IMR-90 (cell line): ENCODE measurements around the gene CCDC59. TPM values are rescaled to one million over a fixed set of nuclear protein-coding genes. Genes with fewer than 3 reads are reported as not detected.

Source experiments
- ATAC-seq: fragments of 200-7000 bp; cut with Tn5 transposase; 2 replicates; pipeline ENCODE4 v1.9.1; 2020; ENCODE audit warnings: low read depth, mild to moderate bottlenecking, moderate library complexity
- BruUV-seq: library from RNA; stranded (reverse); fragments of 400-500 nt; replicated peaks from 2 replicates; lab custom pipeline; 2021; lab: Mats Ljungman, UMichigan
- CTCF ChIA-PET: fragments of 300-600 bp; formaldehyde crosslinking; extraction: SDS; loops from one replicate; lab custom pipeline; 2021; ENCODE audit warnings: antibody characterized with exemption; lab: Yijun Ruan, JAX
- POLR2A ChIA-PET: fragments of 300-600 bp; sonication (Branson Sonifier 250); formaldehyde crosslinking; loops from one replicate; lab custom pipeline; 2022; ENCODE audit warnings: antibody characterized with exemption; ENCODE audit not compliant: unreplicated experiment; lab: Charles Lee
- DNase-seq: peaks from one replicate; pipeline ENCODE4 v3.0.0; 2013
- H2AFZ ChIP-seq: replicated peaks from 2 replicates; pipeline ENCODE3; 2013; ENCODE audit warnings: low read length, mild to moderate bottlenecking; ENCODE audit not compliant: poor library complexity
- H2AK5ac ChIP-seq: 2 replicates; pipeline ENCODE4 v1.6.1; 2013; ENCODE audit warnings: low read depth, low read length, inconsistent platforms
- H2AK9ac ChIP-seq: replicated peaks from 2 replicates; pipeline ENCODE3; 2013; ENCODE audit warnings: mild to moderate bottlenecking, low read depth, low read length, moderate library complexity; ENCODE audit not compliant: poor library complexity
- H2BK120ac ChIP-seq: 2 replicates; pipeline ENCODE4 v1.6.1; 2013; ENCODE audit warnings: low read depth, low read length, inconsistent platforms
- H2BK15ac ChIP-seq: 3 replicates; pipeline ENCODE4 v1.6.1; 2013; ENCODE audit warnings: low read depth, low read length, inconsistent platforms
- H2BK20ac ChIP-seq: 2 replicates; pipeline ENCODE4 v1.6.1; 2013; ENCODE audit warnings: low read depth, mild to moderate bottlenecking, inconsistent platforms, low read length, moderate library complexity
- H2BK5ac ChIP-seq: 2 replicates; pipeline ENCODE4 v1.6.1; 2013; ENCODE audit warnings: mild to moderate bottlenecking, low read depth, low read length, inconsistent platforms; ENCODE audit not compliant: poor library complexity, severe bottlenecking
- H3K14ac ChIP-seq: replicated peaks from 2 replicates; pipeline ENCODE4 v1.6.1; 2013; ENCODE audit warnings: low read depth, low read length, inconsistent platforms
- H3K18ac ChIP-seq: 2 replicates; pipeline ENCODE4 v1.6.1; 2013; ENCODE audit warnings: low read depth, low read length, control low read depth
- H3K23ac ChIP-seq: 2 replicates; pipeline ENCODE4 v1.6.1; 2013; ENCODE audit warnings: low read depth, low read length, inconsistent platforms
- H3K27ac ChIP-seq: 2 replicates; pipeline ENCODE4 v1.5.1; 2013; ENCODE audit warnings: mild to moderate bottlenecking, control low read depth, low read length; ENCODE audit not compliant: insufficient read depth
- H3K27me3 ChIP-seq: 2 replicates; pipeline ENCODE4 v1.6.1; 2013; ENCODE audit warnings: low read length; ENCODE audit not compliant: control insufficient read depth, insufficient read depth
- H3K36me3 ChIP-seq: 2 replicates; pipeline ENCODE4 v1.6.1; 2013; ENCODE audit warnings: low read length, mixed read lengths; ENCODE audit not compliant: control insufficient read depth, insufficient read depth
- H3K4ac ChIP-seq: 2 replicates; pipeline ENCODE4 v1.6.1; 2013; ENCODE audit warnings: low read depth, low read length, inconsistent platforms
- H3K4me1 ChIP-seq: 2 replicates; pipeline ENCODE4 v1.6.1; 2013; ENCODE audit warnings: low read length, mixed read lengths; ENCODE audit not compliant: control insufficient read depth, insufficient read depth
- H3K4me2 ChIP-seq: 2 replicates; pipeline ENCODE4 v1.6.1; 2013; ENCODE audit warnings: low read depth, mild to moderate bottlenecking, control low read depth, low read length, moderate library complexity
- H3K4me3 ChIP-seq: 2 replicates; pipeline ENCODE4 v1.5.1; 2013; ENCODE audit warnings: low read depth, mild to moderate bottlenecking, control low read depth, low read length, moderate library complexity; ENCODE audit not compliant: insufficient read depth
- H3K56ac ChIP-seq: 2 replicates; pipeline ENCODE4 v1.6.1; 2013; ENCODE audit warnings: low read length, inconsistent platforms; ENCODE audit not compliant: insufficient read depth; ENCODE audit errors: extremely low read depth
- H3K79me1 ChIP-seq, 2 experiments: 2 replicates each; pipeline ENCODE4 v1.6.1; 2013; ENCODE audit warnings: low read length in 2 of 2, inconsistent platforms in 1 of 2, low read depth in 1 of 2
- H3K9ac ChIP-seq: 2 replicates; pipeline ENCODE4 v1.6.1; 2013; ENCODE audit warnings: low read depth, low read length, control low read depth
- H3K9me1 ChIP-seq: 2 replicates; pipeline ENCODE4 v1.6.1; 2013; ENCODE audit warnings: low read length, inconsistent platforms; ENCODE audit not compliant: insufficient read depth
- H3K9me3 ChIP-seq: 2 replicates; pipeline ENCODE4 v1.6.1; 2013; ENCODE audit warnings: low read length; ENCODE audit not compliant: control insufficient read depth, insufficient read depth
- H4K20me1 ChIP-seq: 2 replicates; pipeline ENCODE4 v1.6.1; 2013; ENCODE audit warnings: low read length, inconsistent platforms; ENCODE audit not compliant: insufficient read depth
- H4K5ac ChIP-seq: 2 replicates; pipeline ENCODE4 v1.6.1; 2013; ENCODE audit warnings: mild to moderate bottlenecking, low read depth, low read length, control low read depth
- H4K8ac ChIP-seq, 2 experiments: 2 replicates each; pipeline ENCODE4 v1.6.1; 2013; ENCODE audit warnings: low read depth in 2 of 2, low read length in 2 of 2, control low read depth in 1 of 2, inconsistent platforms in 1 of 2
- H4K91ac ChIP-seq: 2 replicates; pipeline ENCODE4 v1.6.1; 2013; ENCODE audit warnings: low read depth, low read length, inconsistent platforms; ENCODE audit not compliant: insufficient read depth
- CHD1 ChIP-seq: IDR thresholded peaks from 2 replicates; pipeline ENCODE4 v1.6.1; 2012; ENCODE audit warnings: low read depth, low read length, improper control_type of control experiment
- ELK1 ChIP-seq: fragments of 150-350 bp; IDR thresholded peaks from 2 replicates; pipeline ENCODE4 v1.6.1; 2016; ENCODE audit warnings: low read depth, mild to moderate bottlenecking, low read length, moderate library complexity, borderline replicate concordance
- MAFK ChIP-seq: IDR thresholded peaks from 2 replicates; pipeline ENCODE4 v1.6.1; 2012; ENCODE audit warnings: low read depth, low read length, improper control_type of control experiment
- MAZ ChIP-seq: IDR thresholded peaks from 2 replicates; pipeline ENCODE4 v1.6.1; 2012; ENCODE audit warnings: low read depth, mild to moderate bottlenecking, low read length, improper control_type of control experiment, moderate library complexity, borderline replicate concordance
- NFE2L2 ChIP-seq: fragments of 150-350 bp; IDR thresholded peaks from 2 replicates; pipeline ENCODE4 v1.6.1; 2016; ENCODE audit warnings: low read depth, mild to moderate bottlenecking, low read length
- RCOR1 ChIP-seq: IDR thresholded peaks from 2 replicates; pipeline ENCODE4 v1.6.1; 2012; ENCODE audit warnings: mild to moderate bottlenecking, low read length, improper control_type of control experiment; ENCODE audit not compliant: insufficient replicate concordance
- RFX5 ChIP-seq: IDR thresholded peaks from 2 replicates; pipeline ENCODE4 v1.8.0; 2012; ENCODE audit warnings: low read depth, mild to moderate bottlenecking, low read length, moderate library complexity
- USF2 ChIP-seq: fragments of 150-350 bp; IDR thresholded peaks from 2 replicates; pipeline ENCODE4 v1.6.1; 2017; ENCODE audit warnings: mild to moderate bottlenecking, antibody characterized with exemption, low read length, low read depth
- WGBS, 2 experiments: methylation state at CpG; one replicate each; pipeline versions ENCODE4 v1.1.5 to v1.1.7; 2013; ENCODE audit warnings: missing lambda C conversion rate in 2 of 2; ENCODE audit not compliant: insufficient read length in 1 of 2; ENCODE audit errors: extremely low coverage in 2 of 2; 5-methylcytosine and 5-hydroxymethylcytosine counted together
- dilution Hi-C: fragments of 300-500 bp; cut with HindIII; formaldehyde crosslinking; loops from one replicate; pipeline ENCODE4 v1.14.3; 2018; ENCODE audit warnings: low sequenced_read_pairs; ENCODE audit not compliant: unreplicated experiment
- in situ Hi-C: fragments of 300-500 bp; cut with MboI; formaldehyde crosslinking; loops from 3 replicates; pipeline ENCODE4 v1.14.3; 2019; ENCODE audit warnings: low sequenced_read_pairs, inconsistent platforms, mixed read lengths
- intact Hi-C: fragments of 100-400 bp; cut with micrococcal nuclease; formaldehyde crosslinking; loops from 2 replicates; pipeline ENCODE4 v1.10.0; 2022
- polyA plus RNA-seq, 3 experiments: library from polyadenylated mRNA; depleted of rRNA; stranded (reverse); fragments of >200 nt; gene quantifications; 2 replicates each; pipeline ENCODE4 v1.2.3, GENCODE V29; 2012; ENCODE audit warnings: low replicate concordance in 1 of 3
- total RNA-seq: library from RNA; depleted of rRNA; stranded (reverse); fragments of >200 nt; gene quantifications from 2 replicates; pipeline ENCODE4 v1.2.3, GENCODE V29; 2012

Gene CCDC59
- total and polyA plus RNA-seq, 2 of the 4 experiments (the other 2 are of a cell fraction) = 8.4 to 14.8 TPM

- ChIA-PET POLR2A (no interaction called here), CTCF (no interaction called here)
- dilution Hi-C loops (no loop called here), in situ Hi-C loops (no loop called here), intact Hi-C loops (no loop called here)
- Histone ChIP-seq H3K27ac (no peak overlapping the region), H2AK5ac (no peak overlapping the region), H2BK120ac (no peak overlapping the region), H4K5ac (no peak overlapping the region), H2BK5ac (no peak overlapping the region), H3K56ac (no peak overlapping the region), H3K36me3 (peaks cover 6% of the 10 kb centered on the region), H3K18ac (no peak overlapping the region), H3K9ac (no peak overlapping the region), H3K4me2 (no peak overlapping the region), H3K79me1 (peaks cover 0 to 3% of the 10 kb centered on the region in 2 experiments; a peak in 1 of 4 replicates), H2BK20ac (no peak overlapping the region), H3K23ac (no peak overlapping the region), H3K9me1 (no peaks in the 10 kb centered on the region), H3K4ac (no peak overlapping the region), H3K14ac (no peak overlapping the region), H4K8ac (no peak overlapping the region), H3K27me3 (no peaks in the 10 kb centered on the region), H3K4me1 (no peaks in the 10 kb centered on the region), H3K4me3 (no peak overlapping the region), H4K20me1 (no peaks in the 10 kb centered on the region), H2AK9ac (no peak overlapping the region), H4K91ac (no peak overlapping the region), H2BK15ac (no peak overlapping the region), H3K9me3 (no peaks in the 10 kb centered on the region), H2AFZ (no peak overlapping the region)
- BruUV-seq = no TSS peak
- no peak for TF ChIP-seq USF2
- no peak for TF ChIP-seq MAFK
- no peak for TF ChIP-seq ELK1
- TF ChIP-seq CHD1 = no peak
- no peak for TF ChIP-seq RFX5
- TF ChIP-seq MAZ = no peak
- TF ChIP-seq NFE2L2 = no peak
- no peak for TF ChIP-seq RCOR1
- no peak for DNase-seq
- ATAC-seq = no peak
- 94% methylated on average over 2 of the region's 6 CpGs; no CpG with 5 or more reads in 1 of the 2 experiments for WGBS, 2 experiments
These were observed 6.8 kb downstream of the CCDC59 start for GRCh38 chr12:82351390-82351789.
